Activated naive CD8-positive, alpha-beta T cell treated with anti-CD3 and anti-CD28 coated beads for 36 hours (primary cell): ENCODE results near the gene MIOS. TPM values are rescaled to one million over a fixed set of nuclear protein-coding genes. Genes with fewer than 3 reads are reported as not detected.

Source experiments
- total RNA-seq, 2 experiments: library from RNA; stranded (reverse); gene quantifications; one replicate each; pipeline ENCODE4 v1.2.3, GENCODE V29; 2021

MIOS gene
- total RNA-seq, 2 experiments from 2014 or later = 55.3 to 60.2 TPM

Other genes starting within 250 kb of the MIOS start
- gene COL28A1, start 31.0 kb upstream of the MIOS start, total RNA-seq = under 1 TPM in 1 of 2 experiments, not detected in 1; 0.04 TPM
- 10 to 100 TPM; 13.2 to 13.7 TPM for gene UMAD1, start 73.9 kb downstream of the MIOS start, total RNA-seq
- 100 to 1,000 TPM; 168 to 174 TPM for gene RPA3, start 151.7 kb downstream of the MIOS start, total RNA-seq